Esophagus muscularis mucosa (tissue), 3 donors: ENCODE measurements around the gene RERE.

Experiments
- CTCF ChIP-seq, 3 experiments: fragments of 200-600 bp in 2 of 3; fragments of 450-650 bp in 1 of 3; sonication (generic) in 2 of 3; IDR thresholded peaks; one replicate each; pipeline ENCODE4 v1.5.1; 2017 to 2019; ENCODE audit warnings: antibody characterized with exemption in 3 of 3, mild to moderate bottlenecking in 2 of 3, moderate library complexity in 1 of 3
- POLR2A ChIP-seq: fragments of 450-650 bp; IDR thresholded peaks from one replicate; pipeline ENCODE4 v1.6.1; 2017; ENCODE audit warnings: antibody characterized with exemption, moderate library complexity, mild to moderate bottlenecking, low read depth
- POLR2AphosphoS5 ChIP-seq, 2 donors: sonication (generic); formaldehyde crosslinking; IDR thresholded peaks; one replicate each; pipeline ENCODE4 v1.6.1; 2017; ENCODE audit warnings: antibody characterized with exemption in 2 of 2

- TF ChIP-seq CTCF (IDR thresholded peaks at IDR 0.05) (no peak), POLR2A (no peak), POLR2AphosphoS5 (IDR thresholded peaks at IDR 0.05) (peak in 1 of 2 donors; percentile 21)
Observed at GRCh38 chr1:8360493-8361197, 456.8 kb downstream of the RERE start.
